HEK293 (cell line): ENCODE results near the gene ZNF124.
A peak's percentile ranks its signal among the peaks of the same experiment; 100 is the strongest.

Experiments
- BCL11A ChIP-seq: fragments of 450-650 bp; formaldehyde crosslinking; IDR thresholded peaks from 2 replicates; pipeline ENCODE4 v1.5.1; 2016; ENCODE audit warnings: low read depth, missing biosample characterization, missing genetic modification characterization
- GFI1B ChIP-seq: fragments of 450-650 bp; formaldehyde crosslinking; IDR thresholded peaks from 2 replicates; pipeline ENCODE4 v1.5.1; 2016; ENCODE audit warnings: missing biosample characterization, missing genetic modification characterization
- HOXC10 ChIP-seq: sonication (generic); formaldehyde crosslinking; IDR thresholded peaks from 2 replicates; pipeline ENCODE4 v1.8.1; 2023; ENCODE audit warnings: mild to moderate bottlenecking, missing genetic modification reagents
- HOXD13 ChIP-seq: sonication (generic); formaldehyde crosslinking; IDR thresholded peaks from 2 replicates; pipeline ENCODE4 v1.8.0; 2022; ENCODE audit warnings: missing genetic modification reagents, borderline replicate concordance
- KLF1 ChIP-seq: fragments of 450-650 bp; formaldehyde crosslinking; IDR thresholded peaks from 2 replicates; pipeline ENCODE4 v1.5.1; 2016; ENCODE audit warnings: missing biosample characterization, missing genetic modification characterization
- KLF17 ChIP-seq: fragments of 450-650 bp; formaldehyde crosslinking; IDR thresholded peaks from 2 replicates; pipeline ENCODE4 v1.5.1; 2016; ENCODE audit warnings: missing biosample characterization, missing genetic modification characterization
- KLF7 ChIP-seq: fragments of 450-650 bp; formaldehyde crosslinking; IDR thresholded peaks from 2 replicates; pipeline ENCODE4 v1.5.1; 2016; ENCODE audit warnings: missing biosample characterization, missing genetic modification characterization, borderline replicate concordance
- MEIS1 ChIP-seq: sonication (generic); formaldehyde crosslinking; IDR thresholded peaks from 2 replicates; pipeline ENCODE4 v1.8.1; 2022; ENCODE audit warnings: missing genetic modification reagents, mild to moderate bottlenecking, borderline replicate concordance
- OSR2 ChIP-seq: fragments of 450-650 bp; formaldehyde crosslinking; IDR thresholded peaks from 2 replicates; pipeline ENCODE4 v1.5.1; 2016; ENCODE audit warnings: missing biosample characterization, missing genetic modification characterization
- PRDM1 ChIP-seq: fragments of 450-650 bp; formaldehyde crosslinking; IDR thresholded peaks from 2 replicates; pipeline ENCODE4; 2016; ENCODE audit warnings: missing biosample characterization, missing genetic modification characterization
- ZBTB26 ChIP-seq: fragments of 450-650 bp; formaldehyde crosslinking; optimal IDR thresholded peaks from 2 replicates; pipeline ENCODE3; 2016; ENCODE audit warnings: missing biosample characterization, mild to moderate bottlenecking, missing genetic modification characterization
- ZBTB8A ChIP-seq: fragments of 450-650 bp; formaldehyde crosslinking; IDR thresholded peaks from 2 replicates; pipeline ENCODE4 v1.5.1; 2016; ENCODE audit warnings: missing biosample characterization, missing genetic modification characterization
- ZFP69B ChIP-seq: fragments of 450-650 bp; formaldehyde crosslinking; IDR thresholded peaks from 2 replicates; pipeline ENCODE4 v1.5.1; 2016; ENCODE audit warnings: missing biosample characterization, missing genetic modification characterization
- ZNF10 ChIP-seq: fragments of 450-650 bp; formaldehyde crosslinking; IDR thresholded peaks from 2 replicates; pipeline ENCODE4 v1.5.1; 2017; ENCODE audit warnings: missing biosample characterization, missing genetic modification characterization
- ZNF132 ChIP-seq: fragments of 450-650 bp; formaldehyde crosslinking; IDR thresholded peaks from 2 replicates; pipeline ENCODE4 v1.5.1; 2017; ENCODE audit warnings: missing biosample characterization, missing genetic modification characterization, borderline replicate concordance
- ZNF155 ChIP-seq: fragments of 450-650 bp; formaldehyde crosslinking; IDR thresholded peaks from 2 replicates; pipeline ENCODE4 v1.5.1; 2016; ENCODE audit warnings: missing biosample characterization, missing genetic modification characterization
- ZNF16 ChIP-seq: fragments of 450-650 bp; formaldehyde crosslinking; IDR thresholded peaks from 2 replicates; pipeline ENCODE4 v1.5.1; 2016; ENCODE audit warnings: low read depth, missing biosample characterization, missing genetic modification characterization
- ZNF221 ChIP-seq: fragments of 450-650 bp; formaldehyde crosslinking; IDR thresholded peaks from 2 replicates; pipeline ENCODE4 v1.5.1; 2017; ENCODE audit warnings: missing biosample characterization, missing genetic modification characterization, borderline replicate concordance
- ZNF23 ChIP-seq: fragments of 450-650 bp; formaldehyde crosslinking; IDR thresholded peaks from 2 replicates; pipeline ENCODE4 v1.5.1; 2016; ENCODE audit warnings: missing biosample characterization, missing genetic modification characterization, borderline replicate concordance
- ZNF24 ChIP-seq: fragments of 450-650 bp; formaldehyde crosslinking; IDR thresholded peaks from 2 replicates; pipeline ENCODE4 v1.5.1; 2016; ENCODE audit warnings: missing biosample characterization, missing genetic modification characterization
- ZNF274 ChIP-seq, 2 experiments: fragments of 200-500 bp in 1 of 2; fragments of 450-650 bp in 1 of 2; sonication (Bioruptor generic) in 1 of 2; formaldehyde crosslinking in 1 of 2; IDR thresholded peaks; 2 replicates each; pipeline versions ENCODE4 v1.5.1 to v1.6.1; 2014 to 2016; ENCODE audit warnings: borderline replicate concordance in 1 of 2, inconsistent platforms in 1 of 2, low read length in 1 of 2, missing biosample characterization in 1 of 2, missing genetic modification characterization in 1 of 2
- ZNF292 ChIP-seq: fragments of 450-650 bp; formaldehyde crosslinking; IDR thresholded peaks from 2 replicates; pipeline ENCODE4 v1.5.1; 2016; ENCODE audit warnings: low read depth, missing biosample characterization, missing genetic modification characterization, borderline replicate concordance
- ZNF302 ChIP-seq: fragments of 450-650 bp; formaldehyde crosslinking; IDR thresholded peaks from 2 replicates; pipeline ENCODE4 v1.5.1; 2016; ENCODE audit warnings: missing biosample characterization, missing genetic modification characterization, low read depth
- ZNF335 ChIP-seq: fragments of 450-650 bp; formaldehyde crosslinking; conservative IDR thresholded peaks from 2 replicates; pipeline ENCODE4 v1.5.1; 2016; ENCODE audit warnings: missing biosample characterization, missing genetic modification characterization
- ZNF354C ChIP-seq: fragments of 450-650 bp; formaldehyde crosslinking; IDR thresholded peaks from 2 replicates; pipeline ENCODE4 v1.5.1; 2016; ENCODE audit warnings: missing biosample characterization, missing genetic modification characterization, low read depth, borderline replicate concordance
- ZNF580 ChIP-seq: fragments of 450-650 bp; formaldehyde crosslinking; IDR thresholded peaks from 2 replicates; pipeline ENCODE4 v1.5.1; 2016; ENCODE audit warnings: missing biosample characterization, missing genetic modification characterization
- ZNF623 ChIP-seq: fragments of 450-650 bp; formaldehyde crosslinking; IDR thresholded peaks from 2 replicates; pipeline ENCODE4 v1.5.1; 2016; ENCODE audit warnings: missing biosample characterization, missing genetic modification characterization
- ZNF76 ChIP-seq: fragments of 450-650 bp; formaldehyde crosslinking; IDR thresholded peaks from 2 replicates; pipeline ENCODE4; 2016; ENCODE audit warnings: low read depth, missing biosample characterization, missing genetic modification characterization, borderline replicate concordance
- ZNF830 ChIP-seq: fragments of 450-650 bp; IDR thresholded peaks from 2 replicates; pipeline ENCODE4 v1.5.0; 2018; ENCODE audit warnings: missing biosample characterization, missing genetic modification characterization, low read depth, mild to moderate bottlenecking, moderate library complexity
- TF ChIP-seq, protein P1 (sequence below): fragments of 450-650 bp; formaldehyde crosslinking; IDR thresholded peaks from 2 replicates; pipeline ENCODE4 v1.5.1; 2017; ENCODE audit warnings: missing biosample characterization, missing genetic modification characterization
- TF ChIP-seq, protein P2 (sequence below): fragments of 450-650 bp; formaldehyde crosslinking; IDR thresholded peaks from 2 replicates; pipeline ENCODE4 v1.5.1; 2016; ENCODE audit warnings: missing biosample characterization, missing genetic modification characterization

ZNF124 gene

GRCh38 chr1:247210376-247211117, 38.7 kb upstream of the ZNF124 start (continued):
- TF ChIP-seq ZNF274 (IDR thresholded peaks at IDR 0.05; ENCODE audit: low read length) (no peak), ZNF274 (tag by site-specific recombination; IDR thresholded peaks at IDR 0.05; ENCODE audit: borderline replicate concordance) (no peak), HOXD13 (no peak), ZNF354C (no peak), ZFP69B (tag by site-specific recombination) (no peak), ZBTB26 (peak; percentile 17), KLF1 (no peak), GFI1B (no peak), KLF7 (tag by site-specific recombination) (no peak), ZNF23 (tag by site-specific recombination) (no peak), KLF17 (tag by site-specific recombination) (no peak), ZNF830 (tag by site-specific recombination) (no peak), ZNF335 (peak; percentile 67), ZNF580 (tag by site-specific recombination) (no peak), ZNF24 (no peak), HOXC10 (CRISPR knock-in tag) (no peak), ZNF76 (no peak), MEIS1 (CRISPR knock-in tag) (no peak), ZNF16 (tag by site-specific recombination) (no peak), ZNF155 (tag by site-specific recombination) (no peak), ZNF302 (tag by site-specific recombination) (no peak), BCL11A (no peak), ZNF221 (tag by site-specific recombination) (no peak), PRDM1 (no peak), ZBTB8A (tag by site-specific recombination) (0 out of 2 replicates have a peak, but pooled peaks have one; percentile 13), ZNF623 (tag by site-specific recombination) (no peak), OSR2 (tag by site-specific recombination) (no peak), ZNF132 (no peak), ZNF292 (tag by site-specific recombination) (no peak), ZNF10 (no peak)
- TF ChIP-seq, protein P1, sequence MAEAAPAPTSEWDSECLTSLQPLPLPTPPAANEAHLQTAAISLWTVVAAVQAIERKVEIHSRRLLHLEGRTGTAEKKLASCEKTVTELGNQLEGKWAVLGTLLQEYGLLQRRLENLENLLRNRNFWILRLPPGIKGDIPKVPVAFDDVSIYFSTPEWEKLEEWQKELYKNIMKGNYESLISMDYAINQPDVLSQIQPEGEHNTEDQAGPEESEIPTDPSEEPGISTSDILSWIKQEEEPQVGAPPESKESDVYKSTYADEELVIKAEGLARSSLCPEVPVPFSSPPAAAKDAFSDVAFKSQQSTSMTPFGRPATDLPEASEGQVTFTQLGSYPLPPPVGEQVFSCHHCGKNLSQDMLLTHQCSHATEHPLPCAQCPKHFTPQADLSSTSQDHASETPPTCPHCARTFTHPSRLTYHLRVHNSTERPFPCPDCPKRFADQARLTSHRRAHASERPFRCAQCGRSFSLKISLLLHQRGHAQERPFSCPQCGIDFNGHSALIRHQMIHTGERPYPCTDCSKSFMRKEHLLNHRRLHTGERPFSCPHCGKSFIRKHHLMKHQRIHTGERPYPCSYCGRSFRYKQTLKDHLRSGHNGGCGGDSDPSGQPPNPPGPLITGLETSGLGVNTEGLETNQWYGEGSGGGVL (tag by site-specific recombination): no peak
- TF ChIP-seq, protein P2, sequence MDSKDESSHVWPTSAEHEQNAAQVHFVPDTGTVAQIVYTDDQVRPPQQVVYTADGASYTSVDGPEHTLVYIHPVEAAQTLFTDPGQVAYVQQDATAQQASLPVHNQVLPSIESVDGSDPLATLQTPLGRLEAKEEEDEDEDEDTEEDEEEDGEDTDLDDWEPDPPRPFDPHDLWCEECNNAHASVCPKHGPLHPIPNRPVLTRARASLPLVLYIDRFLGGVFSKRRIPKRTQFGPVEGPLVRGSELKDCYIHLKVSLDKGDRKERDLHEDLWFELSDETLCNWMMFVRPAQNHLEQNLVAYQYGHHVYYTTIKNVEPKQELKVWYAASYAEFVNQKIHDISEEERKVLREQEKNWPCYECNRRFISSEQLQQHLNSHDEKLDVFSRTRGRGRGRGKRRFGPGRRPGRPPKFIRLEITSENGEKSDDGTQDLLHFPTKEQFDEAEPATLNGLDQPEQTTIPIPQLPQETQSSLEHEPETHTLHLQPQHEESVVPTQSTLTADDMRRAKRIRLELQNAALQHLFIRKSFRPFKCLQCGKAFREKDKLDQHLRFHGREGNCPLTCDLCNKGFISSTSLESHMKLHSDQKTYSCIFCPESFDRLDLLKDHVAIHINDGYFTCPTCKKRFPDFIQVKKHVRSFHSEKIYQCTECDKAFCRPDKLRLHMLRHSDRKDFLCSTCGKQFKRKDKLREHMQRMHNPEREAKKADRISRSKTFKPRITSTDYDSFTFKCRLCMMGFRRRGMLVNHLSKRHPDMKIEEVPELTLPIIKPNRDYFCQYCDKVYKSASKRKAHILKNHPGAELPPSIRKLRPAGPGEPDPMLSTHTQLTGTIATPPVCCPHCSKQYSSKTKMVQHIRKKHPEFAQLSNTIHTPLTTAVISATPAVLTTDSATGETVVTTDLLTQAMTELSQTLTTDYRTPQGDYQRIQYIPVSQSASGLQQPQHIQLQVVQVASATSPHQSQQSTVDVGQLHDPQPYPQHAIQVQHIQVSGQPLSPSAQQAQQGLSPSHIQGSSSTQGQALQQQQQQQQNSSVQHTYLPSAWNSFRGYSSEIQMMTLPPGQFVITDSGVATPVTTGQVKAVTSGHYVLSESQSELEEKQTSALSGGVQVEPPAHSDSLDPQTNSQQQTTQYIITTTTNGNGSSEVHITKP: no peak
